CD4-positive, alpha-beta T cell treated with Interferon gamma for 1 hour (primary cell): ENCODE measurements around the gene PITRM1.

Source experiments
- DNase-seq: peaks from one replicate; pipeline ENCODE4 v3.0.0-alpha.2; 2020

Gene PITRM1

DNA sequence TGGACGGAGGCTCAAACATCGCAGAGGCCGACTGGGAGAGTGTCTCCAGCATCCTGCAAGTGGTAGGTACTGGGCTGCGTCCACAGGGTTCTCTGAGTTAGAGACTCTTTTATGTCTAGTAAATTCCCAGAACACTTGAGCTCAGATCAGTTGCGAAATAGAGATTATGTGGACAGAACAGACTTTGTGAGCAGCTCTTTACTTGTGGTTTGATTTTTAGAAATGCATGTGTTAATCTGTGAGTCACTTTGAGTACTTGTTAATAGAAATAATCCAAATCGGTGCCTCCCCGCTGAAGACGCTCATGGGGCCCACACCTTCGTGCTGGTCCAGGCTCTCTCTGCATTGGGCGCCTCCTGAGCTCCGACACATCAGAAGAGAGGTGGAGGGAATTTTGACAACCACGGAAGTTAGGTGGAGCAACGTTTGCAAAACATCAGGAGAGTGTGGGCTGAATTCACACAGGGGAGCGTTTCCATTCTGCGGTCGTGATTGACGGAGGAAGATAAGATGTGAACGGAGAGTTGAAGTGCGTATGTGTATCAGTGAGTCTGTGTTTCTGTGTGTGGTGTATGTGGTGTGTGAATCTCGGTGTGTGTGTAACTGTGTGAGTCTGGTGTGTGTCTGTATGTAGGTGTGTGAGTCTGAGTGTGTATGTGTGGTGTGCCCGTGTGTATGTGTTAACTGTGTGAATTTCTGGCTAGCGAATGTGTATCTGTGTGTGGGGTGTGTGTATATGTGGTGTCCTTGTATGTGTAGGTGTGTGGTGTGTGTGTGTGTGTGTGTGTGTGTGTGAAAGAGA is 73.1 kb downstream of the PITRM1 start:
- no peak for DNase-seq

GRCh38 chr10:3098689-3099088 is 73.9 kb downstream of the PITRM1 start:
- DNase-seq: no peak

GRCh38 chr10:3097160-3097559 is 75.4 kb downstream of the PITRM1 start:
- DNase-seq: no peak

DNA sequence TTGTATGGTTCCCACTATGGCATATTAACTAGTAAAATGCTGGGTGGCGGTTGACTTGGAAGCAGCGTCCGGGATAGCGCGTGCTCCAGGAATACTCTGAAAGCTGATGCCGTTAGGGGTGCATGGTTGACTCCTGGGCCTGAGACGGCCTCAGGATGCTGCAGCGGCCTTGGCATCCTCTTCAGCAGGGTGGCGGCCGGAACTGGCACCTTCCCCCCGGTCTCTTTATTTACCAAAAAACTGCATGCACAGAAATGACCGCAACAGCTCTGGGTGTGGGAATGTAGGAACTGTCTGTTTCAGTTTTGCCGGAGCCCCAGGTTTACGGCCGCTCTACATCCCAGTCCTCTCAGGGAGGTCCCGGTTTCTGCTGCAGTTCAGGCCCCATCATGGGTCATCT is 76.4 kb downstream of the PITRM1 start:
- DNase-seq: no peak

DNA sequence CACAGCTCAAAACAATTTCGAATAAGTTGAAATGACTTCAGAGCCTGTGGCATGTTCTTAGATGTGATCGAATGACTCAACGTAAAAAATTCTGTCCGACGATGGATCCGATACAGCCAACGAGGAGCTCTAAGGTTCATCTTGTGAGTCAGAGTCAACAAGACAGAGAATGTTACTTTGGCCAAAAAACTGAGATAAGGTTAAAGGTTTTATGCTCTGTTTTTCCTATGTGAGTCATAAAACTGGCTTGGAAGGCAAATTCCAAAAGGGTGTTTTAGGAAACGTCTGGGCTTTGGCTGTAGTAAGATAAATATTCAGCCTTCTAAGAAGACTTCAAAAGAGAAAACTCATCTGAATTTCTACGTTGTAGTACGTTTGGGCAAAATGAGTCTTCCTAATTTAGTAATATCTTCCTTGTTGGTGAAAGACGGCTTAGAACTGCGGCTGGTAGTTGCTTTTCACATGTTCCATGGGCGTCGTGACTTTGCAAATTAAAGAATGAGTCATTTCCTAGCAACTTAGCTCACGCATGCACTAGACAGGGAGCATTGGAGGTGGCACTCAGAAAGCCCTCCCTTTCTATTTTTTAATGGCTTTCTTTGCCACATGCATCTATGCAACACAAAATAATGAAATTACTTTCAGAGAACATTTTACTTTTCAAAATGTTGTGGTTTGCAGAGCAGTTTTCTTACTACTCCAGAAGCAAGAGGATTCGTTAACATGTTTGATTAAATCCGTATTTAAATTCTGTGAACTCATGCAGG is 77.0 kb downstream of the PITRM1 start:
- peak; percentile 48 for DNase-seq

DNA sequence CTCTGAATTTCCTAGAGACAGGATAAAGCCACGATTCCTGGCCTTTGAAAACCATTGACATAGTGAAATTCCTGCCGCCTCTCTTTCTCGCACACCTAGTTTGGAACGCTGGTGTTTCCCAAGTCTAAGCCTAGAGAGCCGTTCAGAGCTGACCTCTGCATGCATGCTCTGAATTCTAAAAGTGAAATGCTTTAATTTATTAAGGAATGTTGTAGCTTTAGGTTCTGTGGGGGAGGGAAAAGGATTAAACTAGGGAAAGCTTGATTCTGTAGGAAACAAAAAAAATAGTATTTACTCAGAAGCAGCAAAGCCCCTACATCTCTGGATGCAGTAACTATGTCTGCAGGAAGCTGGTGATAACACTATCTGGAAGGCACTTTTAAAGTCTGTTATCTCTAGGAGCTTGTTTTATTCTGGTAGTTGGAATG is 78.0 kb downstream of the PITRM1 start:
- DNase-seq: no peak

DNA sequence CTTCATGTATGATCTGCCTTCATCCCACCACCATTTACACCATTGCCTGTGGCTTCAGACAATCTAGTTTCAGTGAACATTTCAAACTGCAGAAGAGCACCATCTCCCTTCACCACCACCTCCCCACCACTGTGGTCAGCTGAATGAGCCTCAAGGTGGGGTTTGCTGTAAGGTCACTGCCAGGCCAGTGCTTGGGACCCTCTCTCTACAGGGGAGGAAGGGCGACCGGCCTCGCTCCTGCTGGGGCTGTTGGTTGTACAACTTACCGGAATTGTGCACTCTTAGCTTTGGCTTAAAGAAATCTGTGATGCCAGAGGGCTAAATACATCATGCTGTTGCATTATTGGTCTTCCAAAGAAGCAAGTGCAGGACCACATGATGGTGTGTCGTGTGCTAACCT is 78.6 kb downstream of the PITRM1 start:
- no peak for DNase-seq

GRCh38 chr10:3091921-3092320 is 80.7 kb downstream of the PITRM1 start:
- no peak for DNase-seq

- no peak for DNase-seq
Observed at GRCh38 chr10:3090914-3091787, 81.4 kb downstream of the PITRM1 start.

DNA sequence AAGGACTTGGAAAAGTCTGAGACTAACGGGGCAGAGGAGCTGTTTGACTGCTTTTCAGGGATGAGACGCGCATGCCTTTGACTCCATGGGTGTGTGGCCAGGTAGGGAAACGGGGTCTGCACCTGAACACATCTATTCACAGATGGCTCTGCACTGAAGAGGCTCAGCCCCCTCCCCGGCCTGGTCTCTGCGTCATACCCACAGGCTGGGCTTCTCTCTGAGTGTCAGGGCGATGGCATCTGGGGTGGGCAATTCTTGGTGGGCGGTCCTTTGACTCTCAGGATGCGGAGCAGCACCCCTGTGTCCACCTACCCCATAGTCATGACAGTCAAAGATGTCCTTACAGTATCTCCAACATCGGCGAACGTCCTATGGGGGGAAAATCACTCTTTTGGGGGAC is 82.2 kb downstream of the PITRM1 start:
- no peak for DNase-seq
